Measurements from ENCODE around the gene C5orf52. TPM values are rescaled to one million over a fixed set of nuclear protein-coding genes. Genes with fewer than 3 reads are reported as not detected.

C5orf52 gene
- total RNA-seq, 1 donor from 2014 or later = not detected

GRCh38 chr5:157651623-157652376 is 19.5 kb upstream of the C5orf52 start:
- peak; percentile 73 for DNase-seq
- H3K9me3 Mint-ChIP-seq (ENCODE audit: unreplicated experiment) = peaks cover 6% of the 10 kb centered on the region
- peak overlapping the region; percentile 43 for H3K4me3 Mint-ChIP-seq (ENCODE audit: unreplicated experiment)
- peaks cover 2% of the 10 kb centered on the region for H3K27me3 Mint-ChIP-seq (ENCODE audit: unreplicated experiment)
- H3K27ac Mint-ChIP-seq (ENCODE audit: unreplicated experiment) = no peak overlapping the region
- TF ChIP-seq, protein P1, sequence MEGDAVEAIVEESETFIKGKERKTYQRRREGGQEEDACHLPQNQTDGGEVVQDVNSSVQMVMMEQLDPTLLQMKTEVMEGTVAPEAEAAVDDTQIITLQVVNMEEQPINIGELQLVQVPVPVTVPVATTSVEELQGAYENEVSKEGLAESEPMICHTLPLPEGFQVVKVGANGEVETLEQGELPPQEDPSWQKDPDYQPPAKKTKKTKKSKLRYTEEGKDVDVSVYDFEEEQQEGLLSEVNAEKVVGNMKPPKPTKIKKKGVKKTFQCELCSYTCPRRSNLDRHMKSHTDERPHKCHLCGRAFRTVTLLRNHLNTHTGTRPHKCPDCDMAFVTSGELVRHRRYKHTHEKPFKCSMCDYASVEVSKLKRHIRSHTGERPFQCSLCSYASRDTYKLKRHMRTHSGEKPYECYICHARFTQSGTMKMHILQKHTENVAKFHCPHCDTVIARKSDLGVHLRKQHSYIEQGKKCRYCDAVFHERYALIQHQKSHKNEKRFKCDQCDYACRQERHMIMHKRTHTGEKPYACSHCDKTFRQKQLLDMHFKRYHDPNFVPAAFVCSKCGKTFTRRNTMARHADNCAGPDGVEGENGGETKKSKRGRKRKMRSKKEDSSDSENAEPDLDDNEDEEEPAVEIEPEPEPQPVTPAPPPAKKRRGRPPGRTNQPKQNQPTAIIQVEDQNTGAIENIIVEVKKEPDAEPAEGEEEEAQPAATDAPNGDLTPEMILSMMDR (IDR thresholded peaks at IDR 0.05; ENCODE audit: partially characterized antibody, unreplicated experiment) = no peak
- no peaks in the 10 kb centered on the region for H3K4me1 Mint-ChIP-seq (ENCODE audit: low read depth, unreplicated experiment)
- peaks cover 15% of the 10 kb centered on the region for H3K36me3 Mint-ChIP-seq (ENCODE audit: unreplicated experiment)

- Mint-ChIP-seq H3K9me3 (ENCODE audit: unreplicated experiment) (peaks cover 6% of the 10 kb centered on the region), H3K27me3 (ENCODE audit: unreplicated experiment) (peaks cover 2% of the 10 kb centered on the region), H3K4me3 (ENCODE audit: unreplicated experiment) (peak within 1 kb of the TSS; percentile 43), H3K27ac (ENCODE audit: unreplicated experiment) (no peak within 1 kb of the TSS), H3K36me3 (ENCODE audit: unreplicated experiment) (peaks cover 15% of the 10 kb centered on the region), H3K4me1 (ENCODE audit: low read depth, unreplicated experiment) (no peaks in the 10 kb centered on the region)
- TF ChIP-seq, protein P1 (IDR thresholded peaks at IDR 0.05; ENCODE audit: partially characterized antibody, unreplicated experiment) = no peak
- DNase-seq = no peak
Observed at GRCh38 chr5:157652377-157652692, 19.0 kb upstream of the C5orf52 start, which contains the start of gene SOX30. Gene SOX30 (minus strand): TSS chr5:157652438. CDS start chr5:157652078, 360 bp downstream.

DNA sequence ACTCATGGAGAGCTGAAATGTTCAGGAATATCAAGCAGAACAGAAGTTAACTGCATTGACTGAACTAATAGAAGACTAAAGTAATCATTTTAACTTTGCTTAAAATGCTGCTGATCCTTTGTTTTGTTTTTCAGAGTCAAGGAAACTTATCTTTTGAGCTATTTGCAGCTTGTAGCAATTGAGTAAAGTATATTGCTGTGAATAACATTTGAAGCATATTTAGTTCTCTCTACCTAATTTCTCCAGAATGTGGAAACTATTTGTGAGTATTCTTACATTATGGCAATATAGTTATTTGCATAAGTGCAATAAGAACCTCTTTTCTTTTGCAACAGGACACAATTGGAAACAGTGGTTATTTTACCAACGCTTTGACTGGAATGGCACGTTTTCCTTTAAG is 13.8 kb upstream of the C5orf52 start:
- peaks cover 16% of the 10 kb centered on the region for H3K36me3 Mint-ChIP-seq (ENCODE audit: unreplicated experiment)
- H3K4me3 Mint-ChIP-seq (ENCODE audit: unreplicated experiment) = no peak overlapping the region
- no peaks in the 10 kb centered on the region for H3K4me1 Mint-ChIP-seq (ENCODE audit: low read depth, unreplicated experiment)
- H3K27ac Mint-ChIP-seq (ENCODE audit: unreplicated experiment) = no peak overlapping the region
- peaks cover 2% of the 10 kb centered on the region for H3K9me3 Mint-ChIP-seq (ENCODE audit: unreplicated experiment)
- H3K27me3 Mint-ChIP-seq (ENCODE audit: unreplicated experiment) = no peaks in the 10 kb centered on the region
- TF ChIP-seq, protein P1 (IDR thresholded peaks at IDR 0.05; ENCODE audit: partially characterized antibody, unreplicated experiment) = no peak
- no peak for DNase-seq

DNA sequence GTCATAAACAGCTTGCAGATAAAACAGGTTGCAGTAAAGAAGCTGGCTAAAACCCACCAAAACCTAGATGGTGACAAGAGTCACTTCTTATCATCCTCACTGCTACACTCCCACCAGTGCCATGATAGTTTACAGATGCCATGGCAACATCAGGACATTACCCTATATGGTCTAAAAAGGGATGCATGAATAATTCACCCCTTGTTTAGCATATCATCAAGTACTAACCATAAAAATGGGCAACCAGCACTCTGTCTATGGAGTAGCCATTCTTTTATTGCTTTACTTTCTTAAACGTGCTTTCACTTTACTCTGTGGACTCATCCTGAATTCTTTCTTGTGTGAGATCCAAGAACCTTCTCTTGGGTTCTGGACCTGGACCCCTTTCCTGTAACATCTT is 12.4 kb upstream of the C5orf52 start:
- no peak overlapping the region for H3K27ac Mint-ChIP-seq (ENCODE audit: unreplicated experiment)
- TF ChIP-seq, protein P1 (IDR thresholded peaks at IDR 0.05; ENCODE audit: partially characterized antibody, unreplicated experiment) = no peak
- no peaks in the 10 kb centered on the region for H3K27me3 Mint-ChIP-seq (ENCODE audit: unreplicated experiment)
- H3K36me3 Mint-ChIP-seq (ENCODE audit: unreplicated experiment) = peaks cover 9% of the 10 kb centered on the region
- H3K4me3 Mint-ChIP-seq (ENCODE audit: unreplicated experiment) = no peak overlapping the region
- H3K9me3 Mint-ChIP-seq (ENCODE audit: unreplicated experiment) = no peaks in the 10 kb centered on the region
- no peaks in the 10 kb centered on the region for H3K4me1 Mint-ChIP-seq (ENCODE audit: low read depth, unreplicated experiment)
- DNase-seq = no peak

GRCh38 chr5:157659868-157660660 is 11.3 kb upstream of the C5orf52 start:
- no peaks in the 10 kb centered on the region for H3K9me3 Mint-ChIP-seq (ENCODE audit: unreplicated experiment)
- H3K4me3 Mint-ChIP-seq (ENCODE audit: unreplicated experiment) = no peak overlapping the region
- peaks cover 9% of the 10 kb centered on the region for H3K36me3 Mint-ChIP-seq (ENCODE audit: unreplicated experiment)
- H3K27me3 Mint-ChIP-seq (ENCODE audit: unreplicated experiment) = no peaks in the 10 kb centered on the region
- H3K27ac Mint-ChIP-seq (ENCODE audit: unreplicated experiment) = no peak overlapping the region
- TF ChIP-seq, protein P1 (IDR thresholded peaks at IDR 0.05; ENCODE audit: partially characterized antibody, unreplicated experiment) = no peak
- no peaks in the 10 kb centered on the region for H3K4me1 Mint-ChIP-seq (ENCODE audit: low read depth, unreplicated experiment)
- DNase-seq = no peak
